ENCODE results near the gene SYNE3.

SYNE3 gene

DNA sequence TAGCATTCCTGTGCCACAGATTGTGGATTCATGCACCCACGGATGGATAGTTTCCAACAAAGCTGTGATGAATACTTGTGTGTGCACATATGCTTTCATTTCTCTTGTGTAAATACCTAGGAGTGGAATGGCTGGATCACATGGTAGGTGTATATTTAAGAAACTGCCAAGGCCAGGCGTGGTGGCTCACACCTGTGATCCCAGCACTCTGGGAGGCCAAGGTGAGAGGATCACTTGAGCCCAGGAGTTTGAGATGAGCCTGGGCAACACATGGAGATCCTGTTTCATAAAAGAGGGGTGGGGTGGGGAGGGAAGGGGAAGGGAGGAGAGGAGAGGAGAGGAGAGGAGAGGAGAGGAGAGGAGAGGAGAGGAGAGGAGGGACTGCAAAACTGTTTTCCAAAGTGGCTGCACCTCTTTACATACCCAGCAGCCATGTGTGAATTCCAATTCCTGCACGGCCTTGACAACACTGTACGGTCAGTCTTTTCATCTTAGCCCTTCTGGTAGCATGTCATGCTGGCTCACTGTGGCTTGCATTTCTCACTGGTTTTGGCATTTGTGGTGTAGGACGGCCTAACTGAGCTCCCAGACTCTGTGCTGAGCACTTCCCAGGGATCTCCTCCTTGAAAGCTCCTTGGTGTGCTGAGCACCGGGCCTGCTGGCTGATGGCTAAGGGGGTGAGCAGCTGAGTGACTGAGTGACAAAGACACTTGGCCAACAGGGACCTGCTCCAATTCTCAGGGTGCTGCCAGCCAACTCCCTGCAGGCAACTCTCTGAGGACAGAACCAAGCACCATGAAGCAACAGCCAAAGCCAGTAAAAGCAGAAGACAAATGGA is 27.9 kb downstream of the SYNE3 start:
- no peak for DNase-seq

DNA sequence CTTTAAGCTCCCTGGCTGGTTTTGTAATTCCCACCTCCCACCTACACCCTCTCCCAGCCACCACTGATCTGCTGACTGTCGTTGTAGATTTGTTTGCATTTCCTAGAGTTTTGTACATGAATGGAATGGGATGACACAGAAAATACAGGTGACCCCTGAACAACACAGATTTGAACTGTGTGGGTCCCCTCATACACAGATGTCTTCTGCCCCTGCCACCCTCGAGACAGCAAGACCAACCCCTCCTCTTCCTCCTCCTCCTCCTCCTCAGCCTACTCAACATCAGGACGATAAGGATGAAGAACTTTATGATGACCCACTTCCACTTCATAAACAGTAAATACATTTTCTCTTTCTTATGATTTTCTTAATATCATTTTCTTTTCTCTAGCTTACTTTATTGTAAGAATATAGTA is 28.8 kb downstream of the SYNE3 start:
- no peak for DNase-seq

DNA sequence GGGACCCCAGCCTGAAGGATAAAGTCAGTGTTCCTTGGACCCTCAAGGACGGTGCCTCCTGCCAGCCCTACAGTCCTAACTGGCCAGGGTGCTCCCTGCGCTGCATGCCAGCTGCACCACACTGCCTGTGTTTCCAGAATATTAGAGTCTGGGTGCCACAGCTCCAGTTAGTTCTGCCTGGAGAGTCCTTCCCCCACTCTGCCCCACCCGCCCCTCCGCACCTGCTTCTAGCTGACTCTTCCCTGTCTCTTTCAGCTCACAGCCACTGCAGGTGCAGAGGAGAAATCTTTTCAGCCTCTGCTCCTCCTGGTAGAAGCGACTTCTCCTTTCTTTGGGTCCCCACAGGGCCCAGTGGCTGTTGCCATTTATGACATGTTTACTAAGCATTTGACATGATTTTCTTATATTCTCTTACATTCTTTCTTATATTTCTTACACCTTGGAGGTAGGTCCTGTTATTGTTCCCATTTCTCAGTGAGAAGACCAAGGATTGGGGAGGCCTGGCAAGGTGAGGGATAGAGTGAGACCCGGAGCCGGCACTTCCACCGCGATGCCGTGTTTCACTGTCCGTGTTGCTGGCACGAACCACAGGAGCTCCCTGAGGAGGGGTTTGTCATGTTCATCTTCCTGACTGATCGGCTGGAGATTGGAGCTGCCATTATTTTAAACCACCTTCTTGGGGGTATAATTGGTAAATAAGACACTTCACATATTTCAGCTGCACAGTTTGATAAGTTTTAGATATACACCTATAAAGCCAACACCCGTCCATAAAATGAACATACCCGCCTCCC is 29.4 kb downstream of the SYNE3 start:
- DNase-seq, result no peak

GRCh38 chr14:95485222-95485819 is 31.1 kb downstream of the SYNE3 start:
- no peak for DNase-seq

- no peak for DNase-seq
Measured at GRCh38 chr14:95484296-95484695, 32.2 kb downstream of the SYNE3 start.

DNA sequence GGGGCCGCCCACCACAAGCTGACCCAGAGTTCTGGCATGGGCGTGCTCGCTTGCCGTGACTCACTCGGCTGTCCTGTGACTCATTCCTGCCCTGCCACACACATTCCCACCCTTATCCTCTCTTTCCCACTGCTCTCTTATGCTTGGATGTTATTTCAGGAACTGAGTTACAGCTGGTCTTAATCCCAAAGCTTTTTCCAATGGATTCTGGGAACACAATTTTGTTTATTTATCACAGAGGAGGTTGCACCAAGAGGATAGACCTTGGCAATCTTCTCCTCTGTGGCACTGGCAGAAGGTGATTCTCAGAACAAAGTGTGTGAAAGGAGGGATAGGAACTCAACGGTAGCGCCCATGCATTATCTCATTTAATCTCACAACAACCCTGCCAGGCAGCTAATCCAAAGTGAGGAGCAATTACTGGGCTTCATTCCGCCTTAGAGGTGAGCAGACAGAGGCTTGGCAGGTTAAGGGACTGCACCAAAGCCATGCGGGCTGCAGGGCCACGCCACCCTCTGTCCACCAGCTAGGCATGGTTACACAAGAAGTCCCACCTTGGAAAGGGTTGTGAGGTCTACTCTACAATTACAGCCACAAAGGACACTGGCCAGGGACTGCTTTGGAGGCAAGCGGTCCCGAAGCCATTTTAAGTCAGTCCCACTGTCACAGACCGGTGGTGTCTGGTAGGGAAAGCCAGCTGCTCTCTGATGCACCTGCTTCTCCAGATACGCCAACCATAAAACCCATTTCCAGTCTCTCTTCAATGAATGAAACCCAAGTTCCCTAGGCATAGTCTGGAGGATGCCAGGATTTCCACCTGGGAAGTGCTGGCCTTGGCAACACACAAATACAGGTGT is 32.9 kb downstream of the SYNE3 start:
- no peak for DNase-seq

GRCh38 chr14:95482627-95483308 is 33.7 kb downstream of the SYNE3 start:
- no peak for DNase-seq

DNA sequence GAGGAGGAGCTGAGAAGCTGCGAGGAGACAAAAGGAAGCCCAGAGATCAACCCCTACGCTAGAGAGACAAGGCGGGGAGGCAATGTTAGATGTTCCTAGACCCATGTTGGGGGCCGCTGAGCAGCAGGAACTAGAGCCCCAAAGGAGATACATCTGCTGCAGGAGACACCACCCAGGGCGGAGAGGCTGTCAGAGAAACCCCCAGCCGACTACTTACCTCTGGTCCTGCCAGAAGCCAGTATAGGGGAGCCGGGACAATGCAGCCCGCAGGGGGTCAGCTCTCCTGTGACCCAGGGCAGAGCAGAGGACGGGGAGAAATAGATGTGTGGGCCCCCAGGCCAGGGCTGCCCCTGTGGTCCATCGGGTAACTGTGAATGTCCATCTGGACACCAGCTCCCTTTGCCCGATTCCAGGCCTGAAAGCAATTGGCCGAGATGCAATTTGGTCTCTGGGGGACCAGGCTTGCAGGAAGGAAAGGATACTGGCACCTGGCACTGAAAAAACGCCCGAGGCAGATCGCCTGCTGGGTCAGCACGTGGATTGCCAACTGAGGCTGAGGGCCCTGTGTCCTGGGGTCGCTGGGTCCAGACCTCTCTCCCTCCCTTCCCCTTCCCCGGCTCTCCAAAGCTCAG is 34.9 kb downstream of the SYNE3 start:
- DNase-seq, result no peak

DNA sequence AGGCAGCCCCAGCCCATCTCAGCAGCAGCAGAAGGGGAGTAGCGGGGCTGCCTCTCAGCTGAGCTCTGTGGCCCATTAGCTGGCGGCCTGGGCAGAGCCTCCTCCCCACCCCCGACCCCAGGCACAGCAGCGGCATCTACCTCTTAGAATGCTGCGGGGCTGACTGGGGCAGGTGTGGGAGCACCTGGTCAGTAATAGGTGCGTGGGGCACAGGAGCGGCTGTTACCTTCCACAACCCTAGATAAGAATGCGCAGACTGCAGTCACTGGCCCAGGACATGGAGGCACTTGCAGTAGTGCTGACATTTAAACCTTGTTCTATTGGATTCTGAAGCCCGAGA is 35.6 kb downstream of the SYNE3 start:
- DNase-seq, result no peak

DNA sequence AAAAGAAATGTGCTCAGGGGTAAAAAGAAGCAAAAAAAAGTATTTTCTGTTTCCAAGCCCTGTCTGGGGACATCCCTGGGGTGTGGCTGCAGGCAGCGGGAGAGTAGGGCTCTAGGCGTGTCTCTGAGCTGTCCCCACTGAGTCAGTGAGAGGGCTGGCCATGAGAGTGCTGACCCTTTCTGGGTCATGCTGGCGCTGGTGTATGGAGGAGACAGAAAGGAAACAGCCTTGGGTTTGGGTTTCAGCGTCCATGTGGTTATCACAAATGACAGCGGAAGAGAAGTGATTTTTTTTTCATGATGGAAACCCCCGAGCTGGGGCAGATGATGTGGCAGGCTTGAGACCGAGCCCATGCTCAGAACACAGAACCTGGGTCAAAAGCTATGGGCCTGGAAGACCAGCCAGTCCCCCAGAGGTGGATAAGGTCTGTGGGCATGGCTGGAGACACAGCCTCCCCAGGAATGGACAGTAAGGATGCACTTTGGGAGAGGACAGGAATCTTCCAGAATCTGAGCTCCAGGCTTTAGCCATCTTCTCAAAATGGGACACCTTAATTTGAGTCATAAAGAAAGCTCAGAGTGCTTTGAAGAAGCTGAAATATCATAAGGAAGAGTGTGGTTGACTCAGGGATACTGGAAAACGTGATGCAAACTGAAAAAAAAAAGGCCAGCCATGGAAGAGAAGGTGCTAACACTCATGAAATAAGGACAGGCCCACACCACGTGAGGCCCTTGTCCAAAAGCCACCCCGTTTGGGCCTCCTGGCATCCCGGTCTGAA is 36.2 kb downstream of the SYNE3 start:
- peak; percentile 74 for DNase-seq

DNA sequence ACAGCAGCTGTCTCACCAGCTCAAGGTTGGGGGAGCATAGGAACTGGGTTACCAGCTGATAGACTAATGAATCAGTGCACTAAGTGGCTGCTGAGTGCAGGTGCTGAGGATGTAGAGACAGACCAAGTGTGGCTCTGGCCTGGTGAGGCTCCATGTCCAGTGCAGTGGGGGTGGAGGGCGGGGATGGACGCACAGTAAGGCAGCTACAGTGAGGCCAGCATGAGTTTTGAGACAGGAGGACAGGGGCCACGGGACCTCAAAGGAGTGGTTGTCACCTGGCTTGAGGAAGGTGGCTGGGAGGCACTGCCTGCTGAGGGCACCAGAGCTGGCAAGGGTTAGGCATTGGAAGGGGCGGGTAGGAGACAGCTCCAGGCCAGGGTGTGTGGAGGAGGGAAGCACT is 37.0 kb downstream of the SYNE3 start:
- DNase-seq, result no peak

DNA sequence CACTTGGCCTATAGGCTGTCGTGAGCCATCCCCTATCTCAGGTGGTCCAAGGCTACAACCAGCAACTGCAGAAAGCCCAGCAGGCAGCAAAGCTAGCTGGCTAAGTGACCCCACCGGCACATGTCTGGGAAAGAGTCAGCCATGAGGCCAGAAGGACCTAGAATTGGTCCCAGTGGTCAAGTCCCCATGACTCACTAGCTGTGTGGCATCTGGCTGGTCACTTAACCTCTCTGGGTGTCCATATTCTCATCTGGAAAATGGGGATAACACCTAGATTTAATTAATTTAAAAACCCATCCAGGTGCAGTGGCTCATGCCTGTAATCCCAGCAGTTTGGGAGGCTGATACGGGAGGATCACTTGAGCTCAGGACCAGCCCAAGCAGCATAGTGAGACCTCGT is 37.6 kb downstream of the SYNE3 start:
- no peak for DNase-seq

DNA sequence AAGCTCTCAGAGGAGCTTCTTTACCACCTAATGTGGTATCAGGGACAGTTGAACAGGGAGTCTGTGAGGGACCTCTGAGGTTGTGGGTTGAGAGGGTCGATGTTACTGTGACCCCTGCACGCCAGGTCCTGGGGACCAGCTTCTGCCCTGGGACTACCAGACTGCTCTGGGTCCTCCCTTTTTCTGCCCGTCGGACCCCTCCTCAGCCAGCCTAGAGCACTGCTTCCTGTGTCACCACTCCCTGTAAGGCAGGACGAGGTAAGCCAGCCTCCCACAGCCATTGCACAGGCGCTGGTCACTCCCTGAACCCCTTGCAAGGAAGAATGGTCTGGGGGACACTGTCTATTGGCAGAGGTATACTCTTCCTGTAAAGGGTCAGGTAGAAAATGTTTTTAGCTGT is 38.1 kb downstream of the SYNE3 start:
- no peak for DNase-seq

DNA sequence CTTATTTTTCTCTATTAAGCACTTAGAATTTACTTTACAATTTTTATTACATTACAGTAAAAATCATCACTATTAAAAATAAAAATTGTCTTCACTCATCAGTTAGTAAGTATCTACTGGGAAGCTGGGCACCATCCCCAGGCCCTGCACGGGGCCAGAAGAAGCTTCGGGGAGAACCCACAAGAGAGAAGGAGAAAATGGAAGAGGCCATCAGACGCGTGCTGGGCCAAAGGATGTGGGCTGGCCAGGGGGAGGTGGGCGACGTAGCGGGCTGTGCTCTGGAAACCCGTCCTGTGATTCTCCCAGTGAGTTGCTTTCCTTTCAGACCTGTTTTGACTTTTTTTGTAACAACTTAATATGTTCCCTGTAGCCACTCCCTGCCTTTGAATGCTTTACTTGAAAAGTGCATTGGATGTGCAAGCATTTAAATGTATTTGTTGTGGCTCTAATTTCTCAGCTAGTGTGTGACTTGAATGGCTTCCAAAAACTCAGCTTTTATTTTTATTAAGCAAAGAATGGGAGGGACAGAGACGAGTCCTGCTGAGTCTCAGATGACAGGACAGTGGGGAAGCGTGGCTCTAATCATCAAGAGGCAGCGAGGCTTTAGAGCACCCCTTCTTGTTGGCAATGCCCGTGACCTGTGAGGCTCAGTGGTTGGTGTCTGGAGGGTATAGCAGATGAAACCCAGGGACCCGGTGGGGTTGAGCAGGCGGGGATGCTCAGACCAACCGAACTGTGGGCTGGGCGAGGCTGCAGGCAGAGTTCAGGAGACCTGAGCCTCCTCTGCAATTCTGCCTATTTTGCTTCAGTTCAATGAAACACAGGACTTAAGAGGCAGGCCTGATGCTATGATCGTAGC is 38.8 kb downstream of the SYNE3 start:
- no peak for DNase-seq

DNA sequence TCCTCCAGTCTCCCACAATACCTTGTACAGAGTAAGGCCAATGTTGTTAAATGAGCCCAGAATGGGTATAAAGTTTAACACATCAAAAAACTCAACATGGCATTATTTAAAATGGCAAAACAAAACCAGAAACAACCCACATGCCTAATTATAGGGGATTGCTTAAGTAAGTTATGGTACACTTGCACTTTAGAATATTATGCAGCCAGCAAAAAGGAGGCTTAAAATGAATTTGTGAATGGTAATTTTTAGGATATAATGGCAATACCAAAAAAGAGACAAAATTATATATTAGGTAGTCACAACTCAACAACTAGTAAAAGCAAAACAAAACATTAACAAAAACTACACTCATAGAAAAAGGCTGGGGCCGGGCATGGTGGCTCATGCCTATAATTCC is 39.7 kb downstream of the SYNE3 start:
- no peak for DNase-seq

DNA sequence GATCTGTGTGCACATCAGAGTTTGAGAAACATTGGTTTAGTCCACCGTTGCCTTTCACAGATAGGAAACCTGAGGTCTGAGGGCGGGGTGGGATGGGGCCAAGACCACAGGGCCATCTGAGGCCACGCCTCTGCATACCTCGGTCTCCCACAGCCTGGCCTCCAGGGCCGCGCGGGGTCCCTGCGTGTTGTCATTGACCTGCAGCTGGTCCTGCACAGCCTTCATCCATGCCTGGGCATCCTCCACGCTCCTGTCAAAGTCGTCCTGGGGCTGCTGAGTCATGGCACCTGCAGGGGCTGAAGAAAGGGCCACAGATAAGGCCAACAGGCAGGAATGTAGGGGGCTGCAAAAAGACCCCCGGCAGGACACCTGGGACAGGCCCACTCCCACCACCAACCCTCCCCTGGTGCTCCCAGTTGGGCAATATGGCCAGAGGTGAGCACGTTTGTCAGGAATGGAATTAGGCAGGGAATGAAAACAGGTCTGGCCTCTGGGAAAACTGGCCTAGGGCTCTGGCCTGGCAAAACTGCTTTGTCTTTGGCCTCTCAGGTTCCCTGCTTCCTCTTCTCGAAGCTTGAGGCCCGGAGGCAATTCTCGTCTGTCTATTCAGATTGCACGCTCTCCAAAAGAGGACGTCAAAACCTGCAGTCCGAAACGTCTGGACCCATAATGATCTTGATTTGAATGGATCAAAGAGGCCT is 40.8 kb downstream of the SYNE3 start:
- DNase-seq, result no peak

- no peak for DNase-seq
Measured at GRCh38 chr14:95474941-95475340, 41.5 kb downstream of the SYNE3 start.

GRCh38 chr14:95474486-95474885 is 42.0 kb downstream of the SYNE3 start:
- DNase-seq, result no peak

GRCh38 chr14:95472819-95473251 is 43.6 kb downstream of the SYNE3 start:
- DNase-seq, result no peak
